Mucosa of stomach (tissue), 1 donor: Measurements from ENCODE around the gene RNU6-9.

Experiments
- H3K27me3 ChIP-seq: one replicate; pipeline ENCODE4 v1.7.0; 2013; ENCODE audit warnings: mild to moderate bottlenecking, low read length; ENCODE audit not compliant: control insufficient read depth, insufficient read depth
- H3K36me3 ChIP-seq: one replicate; pipeline ENCODE4 v1.7.0; 2013; ENCODE audit warnings: low read length; ENCODE audit not compliant: control insufficient read depth, insufficient read depth
- H3K4me1 ChIP-seq: one replicate; pipeline ENCODE4 v1.7.0; 2013; ENCODE audit warnings: mild to moderate bottlenecking, low read length; ENCODE audit not compliant: control insufficient read depth, insufficient read depth
- H3K4me3 ChIP-seq: one replicate; pipeline ENCODE4 v1.7.0; 2013; ENCODE audit warnings: low read length
- H3K9ac ChIP-seq: one replicate; pipeline ENCODE4 v1.7.0; 2013; ENCODE audit warnings: mild to moderate bottlenecking, low read length, moderate library complexity
- H3K9me3 ChIP-seq: one replicate; pipeline ENCODE4 v1.7.0; 2013; ENCODE audit warnings: mild to moderate bottlenecking, low read length, moderate library complexity; ENCODE audit not compliant: control insufficient read depth
- donor health status: Pancreatic carcinoma.

RNU6-9 gene

GRCh38 chr19:941292-942132 is 48.2 kb downstream of the RNU6-9 start:
- Histone ChIP-seq H3K9ac (peak overlapping the region; percentile 45), H3K9me3 (no peaks in the 10 kb centered on the region), H3K4me1 (peaks cover 51% of the 10 kb centered on the region), H3K36me3 (no peaks in the 10 kb centered on the region), H3K4me3 (peak overlapping the region; percentile 1), H3K27me3 (peaks cover 8% of the 10 kb centered on the region)

DNA sequence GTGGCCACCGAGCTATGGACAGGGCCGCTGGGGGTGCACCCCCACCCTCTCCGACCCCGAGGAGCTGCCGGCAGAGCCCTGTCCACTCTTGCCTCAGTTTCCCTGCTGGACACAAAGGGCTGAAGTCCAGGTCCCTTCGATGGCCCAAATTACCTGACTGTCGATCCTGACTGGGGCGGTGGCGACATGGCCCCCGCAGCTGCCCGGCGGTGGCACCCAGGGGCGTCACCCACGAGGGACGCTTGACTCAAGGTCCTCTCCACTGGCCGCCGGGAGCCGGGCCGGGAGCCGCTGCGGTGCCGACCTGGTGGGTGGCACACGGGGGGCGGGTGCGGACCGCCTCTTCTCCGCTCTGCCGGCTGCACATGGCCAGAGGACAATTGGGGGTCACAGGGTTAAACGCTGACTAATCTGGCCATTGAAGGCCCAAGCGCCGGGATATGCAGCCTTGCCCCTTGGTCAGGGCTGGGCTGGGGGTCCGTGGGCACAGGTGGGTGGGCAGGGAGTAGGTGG is 48.9 kb downstream of the RNU6-9 start:
- Histone ChIP-seq H3K4me3 (no peak overlapping the region), H3K9ac (no peak overlapping the region), H3K4me1 (peaks cover 51% of the 10 kb centered on the region), H3K36me3 (no peaks in the 10 kb centered on the region), H3K27me3 (peaks cover 8% of the 10 kb centered on the region), H3K9me3 (no peaks in the 10 kb centered on the region)
